Parathyroid adenoma (tissue), 2 donors: Measurements from ENCODE around the gene MMP17.

ENCODE experiments used
- H2AFZ ChIP-seq: fragments of 300-600 bp; sonication (generic); one replicate; pipeline ENCODE4 v1.7.0; 2017; ENCODE audit warnings: antibody characterized with exemption, mild to moderate bottlenecking
- H3K27ac ChIP-seq: fragments of 300-600 bp; sonication (generic); one replicate; pipeline ENCODE4 v1.7.0; 2017
- H3K27me3 ChIP-seq: fragments of 300-600 bp; sonication (generic); one replicate; pipeline ENCODE4 v1.7.0; 2017; ENCODE audit warnings: low read length; ENCODE audit not compliant: control insufficient read depth, insufficient read depth
- H3K36me3 ChIP-seq: fragments of 300-600 bp; sonication (generic); one replicate; pipeline ENCODE4 v1.7.0; 2017; ENCODE audit warnings: low read length; ENCODE audit not compliant: control insufficient read depth, insufficient read depth
- H3K4me1 ChIP-seq: fragments of 300-600 bp; sonication (generic); one replicate; pipeline ENCODE4 v1.7.0; 2017; ENCODE audit warnings: control low read depth
- H3K4me2 ChIP-seq: fragments of 300-600 bp; sonication (generic); one replicate; pipeline ENCODE4 v1.7.0; 2017; ENCODE audit warnings: low read length
- H3K4me3 ChIP-seq: fragments of 300-600 bp; sonication (generic); one replicate; pipeline ENCODE4 v1.7.0; 2017; ENCODE audit warnings: low read depth, low read length
- H3K79me2 ChIP-seq: fragments of 300-600 bp; sonication (generic); one replicate; pipeline ENCODE4 v1.7.0; 2017; ENCODE audit warnings: control low read depth
- H3K9ac ChIP-seq: fragments of 300-600 bp; sonication (generic); one replicate; pipeline ENCODE4 v1.7.0; 2017; ENCODE audit warnings: mild to moderate bottlenecking
- H3K9me3 ChIP-seq: fragments of 300-600 bp; sonication (generic); one replicate; pipeline ENCODE4 v1.7.0; 2017; ENCODE audit warnings: low read length; ENCODE audit not compliant: control insufficient read depth
- CTCF ChIP-seq: fragments of 300-600 bp; sonication (generic); IDR thresholded peaks from one replicate; pipeline ENCODE4 v1.7.0; 2017; ENCODE audit warnings: antibody characterized with exemption, mild to moderate bottlenecking
- donor health status: primary hyperparathyroidism.

Gene MMP17

GRCh38 chr12:131836193-131836592 is 8.0 kb downstream of the MMP17 start:
- no peak overlapping the region for H3K27ac ChIP-seq
- no peaks in the 10 kb centered on the region for H3K79me2 ChIP-seq
- no peak overlapping the region for H2AFZ ChIP-seq
- H3K9ac ChIP-seq, result no peak overlapping the region
- H3K4me3 ChIP-seq, result no peak overlapping the region
- no peaks in the 10 kb centered on the region for H3K36me3 ChIP-seq
- H3K27me3 ChIP-seq, result peaks cover 11% of the 10 kb centered on the region
- H3K4me1 ChIP-seq, result no peaks in the 10 kb centered on the region
- no peak overlapping the region for H3K4me2 ChIP-seq
- peak; percentile 46 for TF ChIP-seq CTCF
- H3K9me3 ChIP-seq, result no peaks in the 10 kb centered on the region

DNA sequence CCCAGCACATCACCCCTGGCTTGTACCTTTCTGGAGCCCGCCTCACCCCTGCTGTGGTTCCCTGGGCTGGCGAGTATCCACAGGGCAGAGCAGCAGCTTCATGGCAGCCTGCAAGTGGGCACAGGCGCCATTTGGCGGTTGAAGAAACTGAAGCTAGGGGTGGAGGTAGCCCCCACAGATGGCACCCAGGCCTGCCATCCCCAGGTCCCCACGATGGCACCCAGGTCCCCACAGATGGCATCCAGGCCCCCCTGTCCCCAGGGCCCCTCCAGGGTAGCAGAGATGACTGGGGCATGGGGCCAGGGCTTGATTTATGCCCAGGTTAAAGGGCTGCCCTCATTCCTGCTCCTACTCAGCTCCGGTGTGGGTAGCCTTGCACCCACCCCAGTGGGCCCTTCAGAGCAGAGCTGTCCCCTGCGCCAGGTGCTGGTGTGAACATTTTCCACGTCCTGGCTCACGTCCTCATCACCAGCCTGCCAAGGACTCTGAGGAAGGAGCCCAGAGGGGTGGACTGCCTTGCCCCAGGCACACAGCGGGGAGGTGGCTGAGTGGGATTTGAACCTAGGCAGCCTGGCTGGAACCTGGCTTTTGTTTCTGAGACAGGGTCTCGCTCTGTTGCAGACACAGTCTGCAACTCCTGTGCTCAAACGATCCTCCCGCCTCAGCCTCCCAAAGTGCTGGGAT is 8.7 kb downstream of the MMP17 start:
- Histone ChIP-seq H3K36me3 (no peaks in the 10 kb centered on the region), H3K4me2 (no peak overlapping the region), H3K4me3 (no peak overlapping the region), H2AFZ (no peak overlapping the region), H3K9me3 (no peaks in the 10 kb centered on the region), H3K79me2 (no peaks in the 10 kb centered on the region), H3K4me1 (no peaks in the 10 kb centered on the region), H3K27me3 (peaks cover 11% of the 10 kb centered on the region), H3K27ac (no peak overlapping the region), H3K9ac (no peak overlapping the region)
- TF ChIP-seq CTCF, result no peak

GRCh38 chr12:131840643-131841416 is 12.6 kb downstream of the MMP17 start:
- H3K4me3 ChIP-seq, result no peak overlapping the region
- no peaks in the 10 kb centered on the region for H3K9me3 ChIP-seq
- H3K27me3 ChIP-seq, result no peaks in the 10 kb centered on the region
- H2AFZ ChIP-seq, result no peak overlapping the region
- H3K27ac ChIP-seq, result no peak overlapping the region
- TF ChIP-seq CTCF, result no peak
- H3K79me2 ChIP-seq, result no peaks in the 10 kb centered on the region
- H3K9ac ChIP-seq, result no peak overlapping the region
- H3K4me1 ChIP-seq, result no peaks in the 10 kb centered on the region
- H3K4me2 ChIP-seq, result no peak overlapping the region
- H3K36me3 ChIP-seq, result no peaks in the 10 kb centered on the region

- Histone ChIP-seq H3K4me3 (no peak overlapping the region), H2AFZ (no peak overlapping the region), H3K36me3 (no peaks in the 10 kb centered on the region), H3K4me1 (no peaks in the 10 kb centered on the region), H3K27ac (no peak overlapping the region), H3K79me2 (no peaks in the 10 kb centered on the region), H3K4me2 (no peak overlapping the region), H3K9ac (no peak overlapping the region), H3K27me3 (no peaks in the 10 kb centered on the region), H3K9me3 (no peaks in the 10 kb centered on the region)
- TF ChIP-seq CTCF, result no peak
Measured at GRCh38 chr12:131841547-131841946, 13.4 kb downstream of the MMP17 start.
